Inferior parietal cortex (tissue), 1 donor: ENCODE results near the gene ZSCAN12.
"Not testable (repeated sequence)": the region's sequence is repeated elsewhere in the genome, so short reads cannot be mapped to it uniquely, and the experiment has no call there.

Experiments
- DNase-seq: peaks from one replicate; pipeline ENCODE4 v3.0.0-alpha.2; 2016; ENCODE audit errors: extremely low spot score

ZSCAN12 gene

GRCh38 chr6:28393912-28394662, 5.5 kb downstream of the ZSCAN12 start:
- DNase-seq, result no peak

DNA sequence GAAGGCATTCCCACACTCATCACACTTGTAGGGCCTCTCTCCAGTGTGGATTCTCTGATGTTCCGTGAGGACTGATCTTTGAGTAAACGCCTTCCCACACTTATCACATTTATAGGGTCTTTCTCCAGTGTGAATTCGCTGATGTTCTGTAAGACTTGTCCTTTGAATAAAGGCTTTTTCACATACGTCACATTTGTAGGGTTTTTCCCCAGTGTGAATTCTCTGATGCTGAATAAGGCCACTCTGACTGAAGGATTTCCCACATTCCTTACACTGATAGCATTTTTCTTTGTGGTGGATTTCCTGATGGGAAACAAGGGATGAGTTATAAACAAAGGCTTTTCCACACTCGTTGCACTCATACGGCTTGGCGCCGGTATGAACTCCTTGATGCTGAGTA, 8.9 kb downstream of the ZSCAN12 start:
- no peak for DNase-seq

DNA sequence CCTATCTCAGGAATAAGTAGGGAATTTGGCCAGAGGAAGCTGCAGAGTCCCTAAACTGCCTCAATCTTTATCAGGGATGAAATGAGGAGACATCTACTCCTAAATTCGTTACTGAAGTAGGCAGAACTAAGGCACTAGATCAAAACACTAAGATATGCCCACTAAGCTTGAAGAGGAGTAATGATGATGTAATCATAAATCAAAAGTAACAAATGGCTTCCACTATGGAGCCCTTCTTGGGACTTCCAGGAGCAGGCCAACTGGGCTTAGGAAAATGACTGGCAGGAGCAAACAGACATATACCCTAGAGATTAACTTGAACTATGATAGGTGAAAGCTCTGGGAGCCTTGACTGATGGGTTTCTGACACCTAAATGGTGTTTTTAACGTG, 15.4 kb downstream of the ZSCAN12 start:
- no peak for DNase-seq

- DNase-seq, result peak; percentile 55
Observed at GRCh38 chr6:28383235-28384142, 16.1 kb downstream of the ZSCAN12 start.

DNA sequence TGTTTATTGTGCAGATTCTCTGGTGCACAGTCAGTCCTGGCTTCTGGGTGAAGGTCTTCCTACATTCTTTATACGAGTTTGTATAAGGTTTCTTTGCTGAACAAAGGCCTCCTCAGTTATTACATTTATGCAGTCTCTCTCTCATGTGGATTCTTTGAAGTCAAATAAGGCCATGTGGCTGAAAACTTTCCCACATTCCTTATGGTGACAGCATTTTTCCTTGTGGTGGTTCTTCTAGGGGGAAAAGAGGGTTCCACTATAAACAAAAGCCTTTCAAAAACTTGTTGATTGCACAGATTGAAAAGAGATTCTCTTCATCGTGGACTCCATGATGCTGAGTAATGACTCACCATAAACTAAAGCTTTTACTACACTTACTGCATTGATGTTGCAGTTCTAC, 19.2 kb downstream of the ZSCAN12 start:
- no peak for DNase-seq

DNA sequence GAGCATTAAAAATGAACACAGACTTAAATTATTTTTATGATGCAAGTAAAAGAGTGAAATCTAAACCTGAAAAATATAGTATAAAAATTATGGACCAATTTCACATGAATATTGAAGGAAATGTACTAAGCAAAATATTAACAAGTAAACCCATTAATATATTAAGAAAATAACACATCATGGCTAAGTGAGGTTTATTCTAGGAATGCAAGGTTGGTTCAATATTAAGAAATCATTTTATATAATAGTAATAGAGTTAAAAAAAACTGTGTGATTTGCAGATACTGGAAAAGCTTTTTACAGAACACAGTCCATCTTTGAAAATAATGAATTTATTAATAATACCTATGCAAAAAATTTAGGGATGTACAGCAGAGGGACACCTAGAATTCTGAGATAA, 20.9 kb downstream of the ZSCAN12 start:
- no peak for DNase-seq

GRCh38 chr6:28377879-28378278, 21.7 kb downstream of the ZSCAN12 start:
- DNase-seq, result no peak

DNA sequence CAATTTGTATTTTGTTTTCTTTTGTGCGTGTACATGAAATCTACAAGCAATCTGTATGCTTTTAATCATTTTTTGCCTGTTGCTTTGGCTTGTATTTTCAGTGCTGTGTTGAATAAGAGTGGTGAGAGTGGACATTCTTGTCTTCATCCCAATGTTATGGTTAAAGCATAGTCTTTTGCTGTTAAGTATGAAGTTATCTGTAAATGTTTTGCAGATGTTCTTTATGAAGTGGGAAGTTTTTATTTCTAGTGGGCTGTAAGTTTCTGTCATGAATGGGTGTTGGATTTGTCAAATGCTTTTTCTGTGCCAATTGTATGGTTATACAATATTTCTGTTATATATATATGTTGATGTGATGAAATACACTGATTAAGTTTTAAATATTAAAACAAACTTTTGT, 25.6 kb downstream of the ZSCAN12 start:
- DNase-seq, result no peak

DNA sequence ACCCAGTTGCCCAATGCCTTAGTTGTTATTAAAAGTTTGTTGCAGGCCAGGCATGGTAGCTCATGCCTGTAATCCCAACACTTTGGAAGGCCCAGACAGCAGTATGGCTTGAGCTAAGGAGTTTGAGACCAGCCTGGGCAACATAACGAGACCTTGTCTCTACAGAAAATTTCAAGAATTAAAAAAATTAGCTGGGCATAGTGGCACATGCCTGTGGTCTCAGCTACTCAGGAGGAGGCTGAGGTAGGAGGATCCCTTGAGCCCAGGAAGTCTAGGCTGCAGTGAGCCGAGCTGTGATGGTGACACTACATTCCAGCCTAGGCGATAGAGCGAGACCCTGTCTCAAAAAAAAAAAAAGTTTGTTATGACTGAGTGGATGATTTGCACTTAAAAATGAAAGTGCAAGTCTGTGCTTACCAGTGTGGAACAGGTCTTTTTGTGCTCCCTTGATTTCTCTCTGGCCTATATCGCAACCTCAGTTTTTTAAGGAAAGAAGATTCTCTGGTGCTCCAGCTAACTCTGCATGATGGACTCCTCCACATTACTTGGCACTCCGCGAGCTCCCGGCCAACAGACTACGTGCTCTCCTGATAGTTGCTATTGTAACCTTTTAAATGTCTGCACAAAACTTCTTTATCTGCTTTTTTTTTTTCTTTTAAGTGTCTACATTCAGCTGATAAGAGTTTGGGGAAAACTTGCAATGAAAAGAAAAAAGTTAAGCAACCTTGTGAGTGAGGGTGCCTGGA, 27.7 kb downstream of the ZSCAN12 start:
- DNase-seq, result no peak

- DNase-seq, result no peak
Observed at GRCh38 chr6:28371280-28371679, 28.3 kb downstream of the ZSCAN12 start.

- no peak for DNase-seq
Observed at GRCh38 chr6:28370440-28370839, 29.1 kb downstream of the ZSCAN12 start.

GRCh38 chr6:28369463-28369862, 30.1 kb downstream of the ZSCAN12 start:
- DNase-seq, result no peak

DNA sequence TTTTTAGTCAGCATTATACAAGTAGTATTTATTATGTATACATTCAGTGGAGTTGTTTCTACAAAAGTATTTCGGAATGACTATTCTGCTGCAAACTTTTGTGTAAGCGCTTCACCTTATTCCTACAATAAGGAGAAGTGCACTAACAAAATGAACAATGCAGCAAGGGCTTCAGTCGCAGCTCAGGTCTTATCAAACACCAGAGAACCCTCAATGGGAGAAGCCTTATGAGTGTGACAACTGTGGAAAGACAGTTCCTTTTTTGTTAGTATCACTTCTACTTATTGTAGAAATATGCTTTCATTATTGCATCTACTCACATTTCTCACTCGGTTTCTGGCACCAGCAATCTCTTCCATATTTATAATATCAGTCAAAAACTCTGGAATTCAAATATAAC, 31.0 kb downstream of the ZSCAN12 start:
- DNase-seq, result no peak

GRCh38 chr6:28365590-28365989, 34.0 kb downstream of the ZSCAN12 start:
- not testable (repeated sequence) for DNase-seq

GRCh38 chr6:28360961-28361360, 38.6 kb downstream of the ZSCAN12 start:
- DNase-seq, result no peak

GRCh38 chr6:28359562-28359961, 40.0 kb downstream of the ZSCAN12 start:
- not testable (repeated sequence) for DNase-seq

GRCh38 chr6:28357036-28357435, 42.5 kb downstream of the ZSCAN12 start:
- peak; percentile 45 for DNase-seq

DNA sequence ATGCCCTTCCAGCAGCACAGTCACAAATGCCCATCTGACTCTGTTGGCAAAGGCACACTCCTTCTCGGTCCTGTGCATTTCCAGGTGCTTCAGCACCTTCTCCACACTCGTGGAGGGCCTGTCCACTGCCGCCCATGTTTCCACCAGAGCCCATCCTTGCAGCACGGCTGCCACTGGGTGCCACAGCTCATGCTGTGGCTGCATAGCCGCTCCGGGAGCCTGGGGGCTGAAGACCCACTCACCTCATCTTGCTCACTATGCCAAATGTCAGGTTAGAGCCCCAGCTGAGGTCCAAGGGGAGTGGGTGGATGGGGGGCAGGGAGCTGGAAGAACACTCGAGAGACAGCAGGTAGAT, 42.9 kb downstream of the ZSCAN12 start:
- DNase-seq, result no peak

DNA sequence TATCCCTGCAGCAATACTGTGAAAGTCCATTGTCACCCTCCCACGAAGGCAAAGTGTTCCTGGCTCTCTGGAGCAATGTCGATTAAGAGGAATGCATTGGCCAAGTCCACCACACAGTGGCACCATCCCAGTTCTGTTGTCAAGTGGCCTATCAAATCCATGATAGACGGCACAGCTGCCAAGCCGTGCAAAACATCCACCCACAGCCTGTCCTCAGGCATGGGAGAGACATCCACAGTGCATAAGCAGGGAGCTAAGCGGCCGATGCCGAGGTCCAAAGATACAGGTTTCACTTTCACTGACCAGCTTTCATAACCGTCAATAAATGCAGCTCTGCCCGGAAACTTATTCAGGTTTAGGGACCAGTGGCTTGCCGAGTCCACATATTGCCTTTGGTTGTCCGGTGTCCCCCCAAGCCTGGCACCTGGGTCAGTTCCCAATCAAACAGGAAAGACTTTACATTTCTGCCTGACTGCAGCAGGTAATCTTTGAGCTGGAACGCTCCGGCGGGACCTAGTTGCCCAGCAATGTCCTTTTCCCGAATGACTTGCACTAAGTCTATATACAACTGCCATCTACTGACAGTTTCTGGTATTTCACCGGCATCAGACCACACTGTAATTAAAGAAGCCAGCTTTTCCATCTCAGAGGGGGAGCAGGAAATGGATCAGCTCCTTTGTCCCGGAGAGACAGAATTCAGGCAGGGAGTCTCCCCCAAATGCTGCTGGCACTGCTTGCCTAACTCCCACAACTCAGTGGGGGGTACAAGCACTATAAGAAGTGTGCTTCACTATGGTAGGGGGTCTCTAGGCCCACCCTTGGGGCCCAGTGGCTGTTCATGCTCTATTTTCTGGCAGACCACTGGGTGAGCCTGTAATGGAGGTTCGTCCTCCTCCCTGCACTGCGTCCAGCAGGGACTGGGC, 43.5 kb downstream of the ZSCAN12 start:
- peak; percentile 95 for DNase-seq

DNA sequence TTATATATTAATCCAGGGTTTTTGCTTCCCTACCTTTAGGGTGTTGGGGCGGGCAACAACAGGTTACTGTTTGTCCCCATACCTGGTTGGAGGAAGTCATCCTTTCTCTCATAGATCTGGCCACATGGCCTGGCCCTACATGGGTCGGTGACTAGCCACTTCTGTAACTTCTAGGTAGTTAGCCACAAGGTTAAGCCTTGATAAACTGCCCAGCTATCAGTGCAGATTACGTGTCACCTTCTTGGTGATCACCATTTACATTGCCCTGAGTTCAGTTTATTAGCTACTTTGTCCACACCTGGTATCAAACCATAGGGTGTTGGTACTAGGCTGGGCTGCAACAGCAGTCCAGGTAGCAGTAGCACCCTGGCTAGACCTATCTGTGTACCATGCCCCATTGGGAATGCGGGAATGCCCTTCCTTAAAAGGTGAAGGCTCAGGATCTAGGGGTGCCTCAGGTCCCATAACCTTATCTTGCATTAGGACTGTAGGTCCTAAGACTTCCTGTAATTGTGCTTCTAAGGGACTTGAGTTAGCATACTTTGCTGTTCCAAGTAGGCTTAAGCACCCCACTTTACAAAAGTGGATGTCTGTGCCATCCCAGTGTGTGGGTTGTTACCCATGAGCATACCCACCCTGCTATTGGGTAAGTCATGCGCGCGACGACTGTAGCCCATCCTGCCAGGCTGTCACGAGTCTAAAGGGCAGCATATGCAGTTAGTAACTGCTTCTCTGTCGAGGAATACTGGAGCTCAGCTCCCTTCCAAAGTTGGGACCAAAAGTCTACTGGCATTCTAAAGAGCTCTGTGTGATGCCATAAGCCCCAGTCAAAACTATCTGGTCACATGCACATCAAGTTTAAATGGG, 44.6 kb downstream of the ZSCAN12 start:
- no peak for DNase-seq
